Fibroblast of the aortic adventitia (primary cell): Measurements from ENCODE around the gene C6orf52. TPM values are rescaled to one million over a fixed set of nuclear protein-coding genes. Genes with fewer than 3 reads are reported as not detected.
"Not testable (repeated sequence)": the region's sequence is repeated elsewhere in the genome, so short reads cannot be mapped to it uniquely, and the experiment has no call there.

Source experiments
- DNase-seq: peaks from one replicate; pipeline ENCODE4 v3.0.0-alpha.2; 2010; ENCODE audit warnings: low read depth
- H3K4me3 ChIP-seq: 2 replicates; pipeline ENCODE4 v1.5.1; 2011; ENCODE audit warnings: low read depth, mild to moderate bottlenecking, control low read depth, low read length, moderate library complexity
- total RNA-seq: library from RNA; depleted of rRNA; stranded (reverse); fragments of >200 nt; gene quantifications from 2 replicates; pipeline ENCODE4 v1.2.3, GENCODE V29; 2012; ENCODE audit warnings: low replicate concordance
- TF ChIP-seq, protein P1 (sequence below): IDR thresholded peaks from 2 replicates; pipeline ENCODE4 v1.5.1; 2011; ENCODE audit warnings: mild to moderate bottlenecking, low read length, control low read depth, inconsistent platforms; ENCODE audit not compliant: insufficient read depth

The C6orf52 gene
- total RNA-seq, result 0.27 TPM in 1 of 2 replicates, not detected in the other

DNA sequence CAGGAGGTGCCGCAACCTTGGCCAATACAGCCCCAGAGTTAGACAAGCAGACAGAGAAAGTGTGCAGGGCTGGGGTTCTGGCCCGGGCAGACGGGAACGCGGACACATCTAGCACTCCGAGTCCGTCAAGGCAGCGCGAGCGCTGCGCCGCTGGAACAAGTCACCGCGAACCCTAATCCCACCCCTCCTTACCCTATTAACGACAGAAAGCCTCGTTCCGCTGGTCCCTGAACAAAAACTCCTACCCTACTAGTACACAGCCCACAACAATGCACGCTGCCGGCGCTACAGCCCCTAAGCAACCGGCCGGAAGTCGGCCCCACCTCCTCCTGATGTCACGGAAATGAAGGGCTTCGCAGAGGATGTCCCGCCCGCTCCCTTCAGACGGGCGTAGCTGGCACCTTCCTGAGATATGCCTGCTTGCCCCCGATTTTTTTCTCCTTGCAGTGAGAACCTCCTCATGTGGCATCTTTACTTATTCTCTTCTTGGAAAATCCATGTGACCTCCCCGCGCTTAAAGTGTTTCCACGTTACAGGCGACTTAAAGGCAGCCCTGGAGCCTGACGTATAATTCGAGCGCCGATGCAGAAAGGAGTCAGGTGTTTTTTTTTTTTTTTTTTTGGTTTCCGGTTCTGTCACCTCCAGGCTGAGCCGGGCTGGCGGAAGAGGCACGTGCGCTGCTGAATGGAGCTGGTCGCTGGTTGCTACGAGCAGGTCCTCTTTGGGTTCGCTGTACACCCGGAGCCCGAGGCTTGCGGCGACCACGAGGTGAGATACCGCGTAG lies at the start of gene C6orf52, which contains the start of gene PAK1IP1:
TSS of gene C6orf52 (minus strand) at position 315 of the 784 bp plus-strand sequence. CDS start 7,066 bp downstream, outside the sequence.
TSS of gene PAK1IP1 (plus strand) at position 671 of the 784 bp plus-strand sequence. CDS start at position 685, 14 bp downstream.
- peak; percentile 95 for DNase-seq

DNA sequence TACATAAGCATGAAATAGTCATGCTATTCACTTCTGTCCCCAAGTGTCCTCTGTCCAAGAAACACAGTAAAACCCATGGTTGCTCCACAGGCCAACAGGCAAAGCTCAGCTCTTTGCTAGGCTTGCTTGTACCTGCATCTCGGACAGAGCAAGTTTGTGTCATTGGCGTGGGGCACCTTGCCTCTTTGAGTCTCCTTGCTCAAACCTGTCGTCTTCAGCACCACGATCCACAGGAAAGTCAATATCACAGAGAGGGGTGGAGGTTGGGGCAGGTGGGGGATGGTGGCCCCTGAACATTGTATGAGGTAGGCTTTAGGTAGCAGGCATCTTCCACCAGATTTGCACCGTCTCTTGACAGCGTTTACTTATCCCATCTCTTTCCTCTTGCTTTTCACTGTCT lies 49.1 kb upstream of the C6orf52 start:
- no peak for DNase-seq
- TF ChIP-seq, protein P1, sequence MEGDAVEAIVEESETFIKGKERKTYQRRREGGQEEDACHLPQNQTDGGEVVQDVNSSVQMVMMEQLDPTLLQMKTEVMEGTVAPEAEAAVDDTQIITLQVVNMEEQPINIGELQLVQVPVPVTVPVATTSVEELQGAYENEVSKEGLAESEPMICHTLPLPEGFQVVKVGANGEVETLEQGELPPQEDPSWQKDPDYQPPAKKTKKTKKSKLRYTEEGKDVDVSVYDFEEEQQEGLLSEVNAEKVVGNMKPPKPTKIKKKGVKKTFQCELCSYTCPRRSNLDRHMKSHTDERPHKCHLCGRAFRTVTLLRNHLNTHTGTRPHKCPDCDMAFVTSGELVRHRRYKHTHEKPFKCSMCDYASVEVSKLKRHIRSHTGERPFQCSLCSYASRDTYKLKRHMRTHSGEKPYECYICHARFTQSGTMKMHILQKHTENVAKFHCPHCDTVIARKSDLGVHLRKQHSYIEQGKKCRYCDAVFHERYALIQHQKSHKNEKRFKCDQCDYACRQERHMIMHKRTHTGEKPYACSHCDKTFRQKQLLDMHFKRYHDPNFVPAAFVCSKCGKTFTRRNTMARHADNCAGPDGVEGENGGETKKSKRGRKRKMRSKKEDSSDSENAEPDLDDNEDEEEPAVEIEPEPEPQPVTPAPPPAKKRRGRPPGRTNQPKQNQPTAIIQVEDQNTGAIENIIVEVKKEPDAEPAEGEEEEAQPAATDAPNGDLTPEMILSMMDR, result no peak
- no peak overlapping the region for H3K4me3 ChIP-seq

More for the DNA sequence above, at the start of gene C6orf52, which contains the start of gene PAK1IP1:
- TF ChIP-seq, protein P1, result no peak
- H3K4me3 ChIP-seq, result peak within 1 kb of the TSS; percentile 95

DNA sequence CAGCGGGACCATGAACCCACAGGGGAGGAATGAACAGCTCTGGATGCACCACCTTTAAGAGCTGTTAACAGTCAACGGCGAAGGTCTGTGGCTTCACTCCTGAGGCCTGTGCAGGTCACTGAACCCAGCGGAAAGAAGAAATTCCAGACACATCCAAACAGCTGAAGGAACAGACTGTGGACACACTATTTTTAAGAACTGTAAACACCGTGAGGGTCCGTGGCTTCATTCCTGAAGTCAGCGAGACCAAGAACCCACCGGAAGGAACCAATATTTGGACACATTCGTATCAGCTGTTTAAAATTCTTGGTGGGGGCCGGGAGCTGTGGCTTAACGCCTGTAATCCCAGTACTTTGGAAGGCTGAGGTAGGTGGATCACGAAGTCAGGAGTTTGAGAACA lies 47.8 kb upstream of the C6orf52 start:
- TF ChIP-seq, protein P1, result no peak
- no peak for DNase-seq
- no peak overlapping the region for H3K4me3 ChIP-seq

DNA sequence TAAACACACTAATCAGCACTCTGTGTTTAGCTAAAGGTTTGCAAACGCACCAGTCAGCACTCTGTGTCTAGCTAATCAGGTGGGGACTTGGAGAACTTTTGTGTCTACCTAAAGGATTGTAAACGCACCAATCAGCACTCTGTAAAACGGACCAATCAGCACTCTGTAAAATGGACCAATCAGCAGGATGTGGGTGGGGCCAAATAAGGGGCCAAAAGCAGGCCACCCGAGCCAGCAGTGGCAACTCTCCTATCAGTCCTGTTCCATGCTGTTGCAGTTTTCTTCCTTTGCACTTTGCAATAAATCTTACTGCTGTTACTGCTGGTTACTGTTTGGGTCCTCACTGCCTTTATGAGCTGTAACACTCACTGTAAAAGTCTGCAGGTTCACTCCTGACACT lies 47.2 kb upstream of the C6orf52 start:
- not testable (repeated sequence) for DNase-seq, H3K4me3 ChIP-seq

DNA sequence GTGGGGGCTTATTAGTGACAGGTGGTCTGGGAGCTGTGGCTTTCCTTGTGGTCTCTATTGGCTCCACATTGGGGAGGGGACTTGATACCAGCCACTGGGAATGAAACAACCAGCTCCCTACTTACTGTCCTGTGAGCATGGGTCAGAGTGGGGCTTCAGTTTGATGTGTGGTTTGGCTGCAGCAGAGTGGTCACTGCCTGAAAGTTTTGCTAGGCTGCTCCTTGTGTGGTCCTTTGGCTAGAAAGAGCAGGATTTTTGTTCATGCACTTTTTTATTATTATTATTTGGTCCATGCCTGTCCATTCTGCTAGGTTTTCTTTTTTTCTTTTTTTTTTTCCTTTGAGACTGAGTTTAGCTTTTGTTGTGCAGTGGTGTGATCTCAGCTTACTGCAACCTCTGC lies 45.6 kb upstream of the C6orf52 start:
- no peak overlapping the region for H3K4me3 ChIP-seq
- TF ChIP-seq, protein P1, result no peak
- DNase-seq, result no peak

DNA sequence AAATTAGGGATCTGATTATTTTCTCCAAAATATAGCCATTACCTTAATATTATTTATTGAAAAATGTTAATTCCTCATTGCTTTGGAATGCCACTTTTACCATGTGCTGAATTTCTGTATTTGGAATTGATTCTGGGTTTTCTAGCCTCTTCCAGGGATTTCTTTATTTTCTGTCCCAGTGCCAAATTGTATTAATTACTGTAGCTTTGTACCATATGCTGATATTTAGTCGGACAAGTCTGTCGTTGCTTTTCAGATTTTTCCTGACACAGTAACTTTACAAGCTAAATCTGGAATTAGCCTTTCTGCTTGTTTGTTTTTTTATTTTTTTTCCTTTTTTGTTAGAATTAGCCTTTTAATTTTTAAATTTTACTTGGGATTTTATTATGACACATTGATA lies 42.3 kb upstream of the C6orf52 start:
- TF ChIP-seq, protein P1, result no peak
- H3K4me3 ChIP-seq, result no peak overlapping the region
- DNase-seq, result no peak

DNA sequence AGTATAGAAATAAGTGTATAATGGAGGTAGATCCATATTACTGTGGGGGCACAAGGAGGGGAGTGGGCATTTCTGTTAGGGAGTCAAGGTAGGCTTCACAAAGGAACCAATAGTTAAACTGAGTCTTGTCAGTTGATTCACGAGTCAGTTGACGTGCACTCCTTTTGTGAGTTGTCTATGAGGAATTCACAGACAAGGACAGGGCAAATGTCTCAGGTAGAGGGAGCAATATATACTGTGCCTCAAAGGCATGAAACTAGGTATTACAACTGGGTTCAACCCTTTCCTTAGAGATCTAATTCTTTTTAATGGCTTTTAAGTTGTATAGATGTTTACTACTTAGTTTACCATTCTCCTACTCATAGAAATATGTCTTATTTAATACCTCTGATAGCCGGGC lies 39.4 kb upstream of the C6orf52 start:
- H3K4me3 ChIP-seq, result no peak overlapping the region
- TF ChIP-seq, protein P1, result no peak
- DNase-seq, result no peak
